IMR-90 (cell line): Measurements from ENCODE around the gene RTL1. TPM values are rescaled to one million over a fixed set of nuclear protein-coding genes. Genes with fewer than 3 reads are reported as not detected.

Experiments used
- ATAC-seq: fragments of 200-7000 bp; cut with Tn5 transposase; 2 replicates; pipeline ENCODE4 v1.9.1; 2020; ENCODE audit warnings: low read depth, mild to moderate bottlenecking, moderate library complexity
- BruUV-seq: library from RNA; stranded (reverse); fragments of 400-500 nt; replicated peaks from 2 replicates; lab custom pipeline; 2021; lab: Mats Ljungman, UMichigan
- CTCF ChIA-PET: fragments of 300-600 bp; formaldehyde crosslinking; extraction: SDS; loops from one replicate; lab custom pipeline; 2021; ENCODE audit warnings: antibody characterized with exemption; lab: Yijun Ruan, JAX
- POLR2A ChIA-PET: fragments of 300-600 bp; sonication (Branson Sonifier 250); formaldehyde crosslinking; loops from one replicate; lab custom pipeline; 2022; ENCODE audit warnings: antibody characterized with exemption; ENCODE audit not compliant: unreplicated experiment; lab: Charles Lee
- DNase-seq: peaks from one replicate; pipeline ENCODE4 v3.0.0; 2013
- H2AFZ ChIP-seq: replicated peaks from 2 replicates; pipeline ENCODE3; 2013; ENCODE audit warnings: low read length, mild to moderate bottlenecking; ENCODE audit not compliant: poor library complexity
- H2AK5ac ChIP-seq: 2 replicates; pipeline ENCODE4 v1.6.1; 2013; ENCODE audit warnings: low read depth, low read length, inconsistent platforms
- H2AK9ac ChIP-seq: replicated peaks from 2 replicates; pipeline ENCODE3; 2013; ENCODE audit warnings: mild to moderate bottlenecking, low read depth, low read length, moderate library complexity; ENCODE audit not compliant: poor library complexity
- H2BK120ac ChIP-seq: 2 replicates; pipeline ENCODE4 v1.6.1; 2013; ENCODE audit warnings: low read depth, low read length, inconsistent platforms
- H2BK15ac ChIP-seq: 3 replicates; pipeline ENCODE4 v1.6.1; 2013; ENCODE audit warnings: low read depth, low read length, inconsistent platforms
- H2BK20ac ChIP-seq: 2 replicates; pipeline ENCODE4 v1.6.1; 2013; ENCODE audit warnings: low read depth, mild to moderate bottlenecking, inconsistent platforms, low read length, moderate library complexity
- H2BK5ac ChIP-seq: 2 replicates; pipeline ENCODE4 v1.6.1; 2013; ENCODE audit warnings: mild to moderate bottlenecking, low read depth, low read length, inconsistent platforms; ENCODE audit not compliant: poor library complexity, severe bottlenecking
- H3K14ac ChIP-seq: replicated peaks from 2 replicates; pipeline ENCODE4 v1.6.1; 2013; ENCODE audit warnings: low read depth, low read length, inconsistent platforms
- H3K18ac ChIP-seq: 2 replicates; pipeline ENCODE4 v1.6.1; 2013; ENCODE audit warnings: low read depth, low read length, control low read depth
- H3K23ac ChIP-seq: 2 replicates; pipeline ENCODE4 v1.6.1; 2013; ENCODE audit warnings: low read depth, low read length, inconsistent platforms
- H3K27ac ChIP-seq: 2 replicates; pipeline ENCODE4 v1.5.1; 2013; ENCODE audit warnings: mild to moderate bottlenecking, control low read depth, low read length; ENCODE audit not compliant: insufficient read depth
- H3K27me3 ChIP-seq: 2 replicates; pipeline ENCODE4 v1.6.1; 2013; ENCODE audit warnings: low read length; ENCODE audit not compliant: control insufficient read depth, insufficient read depth
- H3K36me3 ChIP-seq: 2 replicates; pipeline ENCODE4 v1.6.1; 2013; ENCODE audit warnings: low read length, mixed read lengths; ENCODE audit not compliant: control insufficient read depth, insufficient read depth
- H3K4ac ChIP-seq: 2 replicates; pipeline ENCODE4 v1.6.1; 2013; ENCODE audit warnings: low read depth, low read length, inconsistent platforms
- H3K4me1 ChIP-seq: 2 replicates; pipeline ENCODE4 v1.6.1; 2013; ENCODE audit warnings: low read length, mixed read lengths; ENCODE audit not compliant: control insufficient read depth, insufficient read depth
- H3K4me2 ChIP-seq: 2 replicates; pipeline ENCODE4 v1.6.1; 2013; ENCODE audit warnings: low read depth, mild to moderate bottlenecking, control low read depth, low read length, moderate library complexity
- H3K4me3 ChIP-seq: 2 replicates; pipeline ENCODE4 v1.5.1; 2013; ENCODE audit warnings: low read depth, mild to moderate bottlenecking, control low read depth, low read length, moderate library complexity; ENCODE audit not compliant: insufficient read depth
- H3K56ac ChIP-seq: 2 replicates; pipeline ENCODE4 v1.6.1; 2013; ENCODE audit warnings: low read length, inconsistent platforms; ENCODE audit not compliant: insufficient read depth; ENCODE audit errors: extremely low read depth
- H3K79me1 ChIP-seq, 2 experiments: 2 replicates each; pipeline ENCODE4 v1.6.1; 2013; ENCODE audit warnings: low read length in 2 of 2, inconsistent platforms in 1 of 2, low read depth in 1 of 2
- H3K9ac ChIP-seq: 2 replicates; pipeline ENCODE4 v1.6.1; 2013; ENCODE audit warnings: low read depth, low read length, control low read depth
- H3K9me1 ChIP-seq: 2 replicates; pipeline ENCODE4 v1.6.1; 2013; ENCODE audit warnings: low read length, inconsistent platforms; ENCODE audit not compliant: insufficient read depth
- H3K9me3 ChIP-seq: 2 replicates; pipeline ENCODE4 v1.6.1; 2013; ENCODE audit warnings: low read length; ENCODE audit not compliant: control insufficient read depth, insufficient read depth
- H4K20me1 ChIP-seq: 2 replicates; pipeline ENCODE4 v1.6.1; 2013; ENCODE audit warnings: low read length, inconsistent platforms; ENCODE audit not compliant: insufficient read depth
- H4K5ac ChIP-seq: 2 replicates; pipeline ENCODE4 v1.6.1; 2013; ENCODE audit warnings: mild to moderate bottlenecking, low read depth, low read length, control low read depth
- H4K8ac ChIP-seq, 2 experiments: 2 replicates each; pipeline ENCODE4 v1.6.1; 2013; ENCODE audit warnings: low read depth in 2 of 2, low read length in 2 of 2, control low read depth in 1 of 2, inconsistent platforms in 1 of 2
- H4K91ac ChIP-seq: 2 replicates; pipeline ENCODE4 v1.6.1; 2013; ENCODE audit warnings: low read depth, low read length, inconsistent platforms; ENCODE audit not compliant: insufficient read depth
- BHLHE40 ChIP-seq: fragments of 150-350 bp; IDR thresholded peaks from 2 replicates; pipeline ENCODE4 v1.6.1; 2016; ENCODE audit warnings: mild to moderate bottlenecking, low read depth, low read length
- CHD1 ChIP-seq: IDR thresholded peaks from 2 replicates; pipeline ENCODE4 v1.6.1; 2012; ENCODE audit warnings: low read depth, low read length, improper control_type of control experiment
- FOS ChIP-seq: fragments of 150-350 bp; IDR thresholded peaks from 2 replicates; pipeline ENCODE4 v1.6.1; 2016; ENCODE audit warnings: low read depth, low read length
- MAFK ChIP-seq: IDR thresholded peaks from 2 replicates; pipeline ENCODE4 v1.6.1; 2012; ENCODE audit warnings: low read depth, low read length, improper control_type of control experiment
- MAZ ChIP-seq: IDR thresholded peaks from 2 replicates; pipeline ENCODE4 v1.6.1; 2012; ENCODE audit warnings: low read depth, mild to moderate bottlenecking, low read length, improper control_type of control experiment, moderate library complexity, borderline replicate concordance
- MXI1 ChIP-seq: IDR thresholded peaks from 2 replicates; pipeline ENCODE4 v1.6.1; 2012; ENCODE audit warnings: low read depth, mild to moderate bottlenecking, low read length, moderate library complexity, borderline replicate concordance
- NFE2L2 ChIP-seq: fragments of 150-350 bp; IDR thresholded peaks from 2 replicates; pipeline ENCODE4 v1.6.1; 2016; ENCODE audit warnings: low read depth, mild to moderate bottlenecking, low read length
- POLR2A ChIP-seq: IDR thresholded peaks from 2 replicates; pipeline ENCODE4 v1.6.1; 2012; ENCODE audit warnings: mild to moderate bottlenecking, low read depth, low read length
- RAD21 ChIP-seq: IDR thresholded peaks from 2 replicates; pipeline ENCODE4 v1.6.1; 2012; ENCODE audit warnings: low read length, improper control_type of control experiment
- RCOR1 ChIP-seq: IDR thresholded peaks from 2 replicates; pipeline ENCODE4 v1.6.1; 2012; ENCODE audit warnings: mild to moderate bottlenecking, low read length, improper control_type of control experiment; ENCODE audit not compliant: insufficient replicate concordance
- SMC3 ChIP-seq: fragments of 150-350 bp; IDR thresholded peaks from 2 replicates; pipeline ENCODE4 v1.6.1; 2016; ENCODE audit warnings: low read depth, mild to moderate bottlenecking, antibody characterized with exemption, low read length, moderate library complexity
- WGBS, 2 experiments: methylation state at CpG; one replicate each; pipeline versions ENCODE4 v1.1.5 to v1.1.7; 2013; ENCODE audit warnings: missing lambda C conversion rate in 2 of 2; ENCODE audit not compliant: insufficient read length in 1 of 2; ENCODE audit errors: extremely low coverage in 2 of 2; 5-methylcytosine and 5-hydroxymethylcytosine counted together
- dilution Hi-C: fragments of 300-500 bp; cut with HindIII; formaldehyde crosslinking; loops from one replicate; pipeline ENCODE4 v1.14.3; 2018; ENCODE audit warnings: low sequenced_read_pairs; ENCODE audit not compliant: unreplicated experiment
- in situ Hi-C: fragments of 300-500 bp; cut with MboI; formaldehyde crosslinking; loops from 3 replicates; pipeline ENCODE4 v1.14.3; 2019; ENCODE audit warnings: low sequenced_read_pairs, inconsistent platforms, mixed read lengths
- intact Hi-C: fragments of 100-400 bp; cut with micrococcal nuclease; formaldehyde crosslinking; loops from 2 replicates; pipeline ENCODE4 v1.10.0; 2022
- polyA plus RNA-seq, 3 experiments: library from polyadenylated mRNA; depleted of rRNA; stranded (reverse); fragments of >200 nt; gene quantifications; 2 replicates each; pipeline ENCODE4 v1.2.3, GENCODE V29; 2012; ENCODE audit warnings: low replicate concordance in 1 of 3
- total RNA-seq: library from RNA; depleted of rRNA; stranded (reverse); fragments of >200 nt; gene quantifications from 2 replicates; pipeline ENCODE4 v1.2.3, GENCODE V29; 2012
- TF ChIP-seq, protein P1 (sequence below): conservative IDR thresholded peaks from 2 replicates; pipeline ENCODE4 v1.5.1; 2012; ENCODE audit warnings: mild to moderate bottlenecking, low read depth, low read length, improper control_type of control experiment
- TF ChIP-seq, protein P2 (sequence below): fragments of 150-350 bp; IDR thresholded peaks from 2 replicates; pipeline ENCODE4 v1.6.1; 2017; ENCODE audit warnings: mild to moderate bottlenecking, antibody characterized with exemption, low read length, low read depth
- TF ChIP-seq, protein P3 (sequence below): fragments of 150-350 bp; IDR thresholded peaks from 2 replicates; pipeline ENCODE4 v1.6.1; 2016; ENCODE audit warnings: low read depth, mild to moderate bottlenecking, low read length, moderate library complexity, borderline replicate concordance

RTL1 gene
- total and polyA plus RNA-seq, 2 of the 4 experiments (the other 2 are of a cell fraction): not detected

DNA sequence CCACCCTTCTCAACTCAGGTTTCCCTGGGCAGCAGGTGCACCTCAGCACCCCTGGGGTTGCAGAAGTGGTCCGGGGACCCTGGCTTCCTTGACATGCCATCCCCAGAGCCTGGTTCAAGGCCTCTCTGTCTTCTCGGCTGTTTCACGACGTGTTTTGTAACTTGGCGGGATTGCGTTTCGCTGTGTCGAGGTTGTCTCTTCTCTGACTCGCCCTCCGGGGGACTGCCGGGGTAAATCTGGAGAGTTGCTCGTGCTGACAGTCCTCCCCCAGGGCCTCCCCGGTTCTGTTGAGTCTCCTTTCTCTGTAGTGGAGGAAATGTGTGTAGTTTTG lies 52.0 kb downstream of the RTL1 start:
- H4K8ac ChIP-seq: no peak overlapping the region
- CTCF ChIA-PET: no interaction called here

More for the DNA sequence above, 52.0 kb downstream of the RTL1 start:
- Histone ChIP-seq H3K9me1 (peaks cover 25% of the 10 kb centered on the region; the same call in 1 of the 2 replicates), H2BK120ac (no peak overlapping the region), H3K9ac (no peak overlapping the region), H3K14ac (no peak overlapping the region), H4K91ac (no peak overlapping the region), H3K4me3 (no peak overlapping the region), H3K4ac (no peak overlapping the region), H3K23ac (no peak overlapping the region), H2BK15ac (no peak overlapping the region), H2AK5ac (no peak overlapping the region), H2BK20ac (no peak overlapping the region), H3K18ac (no peak overlapping the region), H3K56ac (no peak overlapping the region), H3K79me1 (peaks cover 0 to 43% of the 10 kb centered on the region in 2 experiments; a peak in 2 of 4 replicates), H3K4me1 (no peaks in the 10 kb centered on the region; the same call in 1 of the 2 replicates), H3K4me2 (no peak overlapping the region), H3K27me3 (no peaks in the 10 kb centered on the region), H4K5ac (no peak overlapping the region), H2AFZ (no peak overlapping the region), H3K36me3 (peaks cover 56% of the 10 kb centered on the region), H4K20me1 (peaks cover 99% of the 10 kb centered on the region), H2AK9ac (no peak overlapping the region), H3K9me3 (no peaks in the 10 kb centered on the region), H2BK5ac (no peak overlapping the region), H3K27ac (no peak overlapping the region)
- in situ Hi-C loops (no loop called here), dilution Hi-C loops (no loop called here), intact Hi-C loops (no loop called here)
- DNase-seq (no peak), ATAC-seq (no peak)
- 95% methylated on average over 10 of the region's 13 CpGs; no CpG with 5 or more reads in 1 of the 2 experiments for WGBS, 2 experiments
- POLR2A ChIA-PET: no interaction called here
- BruUV-seq: no TSS peak
- TF ChIP-seq MAZ (no peak), POLR2A (no peak), MAFK (no peak), NFE2L2 (no peak), RCOR1 (no peak), SMC3 (no peak), CHD1 (no peak), RAD21 (no peak), MXI1 (no peak), FOS (no peak), BHLHE40 (no peak)
- TF ChIP-seq, protein P1, sequence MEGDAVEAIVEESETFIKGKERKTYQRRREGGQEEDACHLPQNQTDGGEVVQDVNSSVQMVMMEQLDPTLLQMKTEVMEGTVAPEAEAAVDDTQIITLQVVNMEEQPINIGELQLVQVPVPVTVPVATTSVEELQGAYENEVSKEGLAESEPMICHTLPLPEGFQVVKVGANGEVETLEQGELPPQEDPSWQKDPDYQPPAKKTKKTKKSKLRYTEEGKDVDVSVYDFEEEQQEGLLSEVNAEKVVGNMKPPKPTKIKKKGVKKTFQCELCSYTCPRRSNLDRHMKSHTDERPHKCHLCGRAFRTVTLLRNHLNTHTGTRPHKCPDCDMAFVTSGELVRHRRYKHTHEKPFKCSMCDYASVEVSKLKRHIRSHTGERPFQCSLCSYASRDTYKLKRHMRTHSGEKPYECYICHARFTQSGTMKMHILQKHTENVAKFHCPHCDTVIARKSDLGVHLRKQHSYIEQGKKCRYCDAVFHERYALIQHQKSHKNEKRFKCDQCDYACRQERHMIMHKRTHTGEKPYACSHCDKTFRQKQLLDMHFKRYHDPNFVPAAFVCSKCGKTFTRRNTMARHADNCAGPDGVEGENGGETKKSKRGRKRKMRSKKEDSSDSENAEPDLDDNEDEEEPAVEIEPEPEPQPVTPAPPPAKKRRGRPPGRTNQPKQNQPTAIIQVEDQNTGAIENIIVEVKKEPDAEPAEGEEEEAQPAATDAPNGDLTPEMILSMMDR: no peak
- TF ChIP-seq, protein P2, sequence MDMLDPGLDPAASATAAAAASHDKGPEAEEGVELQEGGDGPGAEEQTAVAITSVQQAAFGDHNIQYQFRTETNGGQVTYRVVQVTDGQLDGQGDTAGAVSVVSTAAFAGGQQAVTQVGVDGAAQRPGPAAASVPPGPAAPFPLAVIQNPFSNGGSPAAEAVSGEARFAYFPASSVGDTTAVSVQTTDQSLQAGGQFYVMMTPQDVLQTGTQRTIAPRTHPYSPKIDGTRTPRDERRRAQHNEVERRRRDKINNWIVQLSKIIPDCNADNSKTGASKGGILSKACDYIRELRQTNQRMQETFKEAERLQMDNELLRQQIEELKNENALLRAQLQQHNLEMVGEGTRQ: no peak
- TF ChIP-seq, protein P3, sequence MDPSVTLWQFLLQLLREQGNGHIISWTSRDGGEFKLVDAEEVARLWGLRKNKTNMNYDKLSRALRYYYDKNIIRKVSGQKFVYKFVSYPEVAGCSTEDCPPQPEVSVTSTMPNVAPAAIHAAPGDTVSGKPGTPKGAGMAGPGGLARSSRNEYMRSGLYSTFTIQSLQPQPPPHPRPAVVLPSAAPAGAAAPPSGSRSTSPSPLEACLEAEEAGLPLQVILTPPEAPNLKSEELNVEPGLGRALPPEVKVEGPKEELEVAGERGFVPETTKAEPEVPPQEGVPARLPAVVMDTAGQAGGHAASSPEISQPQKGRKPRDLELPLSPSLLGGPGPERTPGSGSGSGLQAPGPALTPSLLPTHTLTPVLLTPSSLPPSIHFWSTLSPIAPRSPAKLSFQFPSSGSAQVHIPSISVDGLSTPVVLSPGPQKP: no peak
